ENCODE data around the gene MKLN1. TPM values are rescaled to one million over a fixed set of nuclear protein-coding genes. Genes with fewer than 3 reads are reported as not detected.

Gene MKLN1
- polyA plus RNA-seq, 1 donor from 2014 or later: 15.9 TPM

DNA sequence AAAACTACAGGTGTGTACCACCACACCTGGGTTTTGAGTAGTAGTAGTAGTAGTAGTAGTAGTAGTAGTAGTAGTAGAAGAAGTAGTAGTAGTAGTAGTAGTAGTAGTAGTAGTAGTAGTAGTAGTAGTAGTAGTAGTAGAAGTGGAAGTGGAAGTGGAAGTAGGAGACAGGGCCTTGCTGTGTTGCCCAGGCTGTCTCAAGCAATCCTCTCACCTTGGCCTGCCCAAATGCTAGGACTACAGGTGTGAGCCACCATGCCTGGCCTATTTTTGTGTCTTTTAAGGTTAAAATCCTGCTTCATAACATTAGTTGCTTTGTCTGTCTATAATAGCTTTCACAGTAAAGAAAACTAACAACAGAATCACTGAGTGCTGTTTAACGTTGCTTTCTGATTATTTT lies 117.0 kb downstream of the MKLN1 start:
- Histone ChIP-seq H4K20me1 (ENCODE audit: insufficient read depth) (no peaks in the 10 kb centered on the region), H3K79me2 (replicated peaks; ENCODE audit: insufficient read depth, low read length) (no peaks in the 10 kb centered on the region), H3K36me3 (ENCODE audit: insufficient read depth, low read length) (peaks cover 3% of the 10 kb centered on the region), H3K27me3 (ENCODE audit: insufficient read depth, low read depth, low read length) (no peaks in the 10 kb centered on the region), H3K27ac (ENCODE audit: low read length) (no peak overlapping the region), H2AFZ (ENCODE audit: low read depth, low read length) (no peak overlapping the region), H3K4me2 (ENCODE audit: low read length) (no peak overlapping the region), H3F3A (ENCODE audit: insufficient read depth, low read length, poor library complexity, severe bottlenecking) (no peaks in the 10 kb centered on the region), H3K9me2 (ENCODE audit: insufficient read depth, low read length) (no peaks in the 10 kb centered on the region), H3K9ac (ENCODE audit: low read length) (no peak overlapping the region), H3K9me3 (ENCODE audit: low read length) (no peaks in the 10 kb centered on the region), H3K4me3 (ENCODE audit: low read length) (no peak overlapping the region)
- no peak for TF ChIP-seq SMC3 (conservative IDR thresholded peaks at IDR 0.05; ENCODE audit: poor library complexity)
- TF ChIP-seq, protein P1, sequence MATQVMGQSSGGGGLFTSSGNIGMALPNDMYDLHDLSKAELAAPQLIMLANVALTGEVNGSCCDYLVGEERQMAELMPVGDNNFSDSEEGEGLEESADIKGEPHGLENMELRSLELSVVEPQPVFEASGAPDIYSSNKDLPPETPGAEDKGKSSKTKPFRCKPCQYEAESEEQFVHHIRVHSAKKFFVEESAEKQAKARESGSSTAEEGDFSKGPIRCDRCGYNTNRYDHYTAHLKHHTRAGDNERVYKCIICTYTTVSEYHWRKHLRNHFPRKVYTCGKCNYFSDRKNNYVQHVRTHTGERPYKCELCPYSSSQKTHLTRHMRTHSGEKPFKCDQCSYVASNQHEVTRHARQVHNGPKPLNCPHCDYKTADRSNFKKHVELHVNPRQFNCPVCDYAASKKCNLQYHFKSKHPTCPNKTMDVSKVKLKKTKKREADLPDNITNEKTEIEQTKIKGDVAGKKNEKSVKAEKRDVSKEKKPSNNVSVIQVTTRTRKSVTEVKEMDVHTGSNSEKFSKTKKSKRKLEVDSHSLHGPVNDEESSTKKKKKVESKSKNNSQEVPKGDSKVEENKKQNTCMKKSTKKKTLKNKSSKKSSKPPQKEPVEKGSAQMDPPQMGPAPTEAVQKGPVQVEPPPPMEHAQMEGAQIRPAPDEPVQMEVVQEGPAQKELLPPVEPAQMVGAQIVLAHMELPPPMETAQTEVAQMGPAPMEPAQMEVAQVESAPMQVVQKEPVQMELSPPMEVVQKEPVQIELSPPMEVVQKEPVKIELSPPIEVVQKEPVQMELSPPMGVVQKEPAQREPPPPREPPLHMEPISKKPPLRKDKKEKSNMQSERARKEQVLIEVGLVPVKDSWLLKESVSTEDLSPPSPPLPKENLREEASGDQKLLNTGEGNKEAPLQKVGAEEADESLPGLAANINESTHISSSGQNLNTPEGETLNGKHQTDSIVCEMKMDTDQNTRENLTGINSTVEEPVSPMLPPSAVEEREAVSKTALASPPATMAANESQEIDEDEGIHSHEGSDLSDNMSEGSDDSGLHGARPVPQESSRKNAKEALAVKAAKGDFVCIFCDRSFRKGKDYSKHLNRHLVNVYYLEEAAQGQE (IDR thresholded peaks at IDR 0.05; ENCODE audit: borderline replicate concordance): no peak
- TF ChIP-seq EZH2 (IDR thresholded peaks at IDR 0.05; ENCODE audit: borderline replicate concordance, insufficient read depth, low read length, poor library complexity, severe bottlenecking): no peak
- no peak for TF ChIP-seq EP300 (conservative IDR thresholded peaks at IDR 0.05; ENCODE audit: poor library complexity, severe bottlenecking)
- TF ChIP-seq TAF1 (IDR thresholded peaks at IDR 0.05; ENCODE audit: low read depth): no peak
- no peak for TF ChIP-seq MXI1 (conservative IDR thresholded peaks at IDR 0.05; ENCODE audit: poor library complexity, severe bottlenecking)
- TF ChIP-seq, protein P2, sequence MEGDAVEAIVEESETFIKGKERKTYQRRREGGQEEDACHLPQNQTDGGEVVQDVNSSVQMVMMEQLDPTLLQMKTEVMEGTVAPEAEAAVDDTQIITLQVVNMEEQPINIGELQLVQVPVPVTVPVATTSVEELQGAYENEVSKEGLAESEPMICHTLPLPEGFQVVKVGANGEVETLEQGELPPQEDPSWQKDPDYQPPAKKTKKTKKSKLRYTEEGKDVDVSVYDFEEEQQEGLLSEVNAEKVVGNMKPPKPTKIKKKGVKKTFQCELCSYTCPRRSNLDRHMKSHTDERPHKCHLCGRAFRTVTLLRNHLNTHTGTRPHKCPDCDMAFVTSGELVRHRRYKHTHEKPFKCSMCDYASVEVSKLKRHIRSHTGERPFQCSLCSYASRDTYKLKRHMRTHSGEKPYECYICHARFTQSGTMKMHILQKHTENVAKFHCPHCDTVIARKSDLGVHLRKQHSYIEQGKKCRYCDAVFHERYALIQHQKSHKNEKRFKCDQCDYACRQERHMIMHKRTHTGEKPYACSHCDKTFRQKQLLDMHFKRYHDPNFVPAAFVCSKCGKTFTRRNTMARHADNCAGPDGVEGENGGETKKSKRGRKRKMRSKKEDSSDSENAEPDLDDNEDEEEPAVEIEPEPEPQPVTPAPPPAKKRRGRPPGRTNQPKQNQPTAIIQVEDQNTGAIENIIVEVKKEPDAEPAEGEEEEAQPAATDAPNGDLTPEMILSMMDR (IDR thresholded peaks at IDR 0.05; ENCODE audit: poor library complexity, severe bottlenecking): no peak
- no peak for TF ChIP-seq POLR2AphosphoS5 (IDR thresholded peaks at IDR 0.05)
- no peak for TF ChIP-seq RAD21 (conservative IDR thresholded peaks at IDR 0.05)

DNA sequence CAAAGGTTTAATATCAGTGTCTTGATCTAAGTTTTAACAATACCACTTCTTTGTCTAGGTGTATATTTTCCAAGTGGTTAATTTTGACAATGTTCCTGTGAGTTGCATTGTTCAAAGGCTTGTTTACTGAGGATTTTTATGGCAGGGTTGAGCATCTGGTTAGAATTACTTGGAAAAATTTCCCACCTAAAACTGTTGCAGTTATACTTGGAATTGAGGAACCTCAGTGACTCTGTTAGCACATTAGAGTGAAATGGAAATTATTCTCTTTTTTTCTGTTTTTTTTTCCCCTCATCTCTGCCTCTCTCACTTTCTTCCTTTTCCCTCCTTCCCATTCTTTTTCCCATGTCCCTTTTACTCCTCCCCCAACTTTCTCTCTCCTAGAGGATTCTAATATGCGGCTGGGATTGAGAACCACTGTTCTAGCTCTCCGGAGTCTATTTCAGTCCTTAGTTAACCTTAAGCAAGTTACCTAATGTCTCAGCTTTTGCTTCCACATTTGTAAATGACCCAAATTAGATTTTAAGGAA lies 121.8 kb downstream of the MKLN1 start:
- Histone ChIP-seq H3K4me3 (ENCODE audit: low read length) (no peak overlapping the region), H3K9me3 (ENCODE audit: low read length) (no peaks in the 10 kb centered on the region), H2AFZ (ENCODE audit: low read depth, low read length) (no peak overlapping the region), H3K79me2 (replicated peaks; ENCODE audit: insufficient read depth, low read length) (no peaks in the 10 kb centered on the region), H3K36me3 (ENCODE audit: insufficient read depth, low read length) (no peaks in the 10 kb centered on the region), H4K20me1 (ENCODE audit: insufficient read depth) (no peaks in the 10 kb centered on the region), H3K27me3 (ENCODE audit: insufficient read depth, low read depth, low read length) (no peaks in the 10 kb centered on the region), H3K4me2 (ENCODE audit: low read length) (no peak overlapping the region), H3K9me2 (ENCODE audit: insufficient read depth, low read length) (no peaks in the 10 kb centered on the region), H3K9ac (ENCODE audit: low read length) (no peak overlapping the region), H3K27ac (ENCODE audit: low read length) (no peak overlapping the region), H3F3A (ENCODE audit: insufficient read depth, low read length, poor library complexity, severe bottlenecking) (no peaks in the 10 kb centered on the region)
- TF ChIP-seq, protein P1 (IDR thresholded peaks at IDR 0.05; ENCODE audit: borderline replicate concordance): no peak
- TF ChIP-seq EZH2 (IDR thresholded peaks at IDR 0.05; ENCODE audit: borderline replicate concordance, insufficient read depth, low read length, poor library complexity, severe bottlenecking): no peak
- no peak for TF ChIP-seq RAD21 (conservative IDR thresholded peaks at IDR 0.05)
- TF ChIP-seq MXI1 (conservative IDR thresholded peaks at IDR 0.05; ENCODE audit: poor library complexity, severe bottlenecking): no peak
- TF ChIP-seq, protein P2 (IDR thresholded peaks at IDR 0.05; ENCODE audit: poor library complexity, severe bottlenecking): no peak
- TF ChIP-seq EP300 (conservative IDR thresholded peaks at IDR 0.05; ENCODE audit: poor library complexity, severe bottlenecking): no peak
- TF ChIP-seq TAF1 (IDR thresholded peaks at IDR 0.05; ENCODE audit: low read depth): no peak
- no peak for TF ChIP-seq SMC3 (conservative IDR thresholded peaks at IDR 0.05; ENCODE audit: poor library complexity)
- no peak for TF ChIP-seq POLR2AphosphoS5 (IDR thresholded peaks at IDR 0.05)
